DMS114 treated with DMSO at 0.1 percent for 48 hours (cell line): Measurements from ENCODE around the gene PRR15.
A peak's percentile ranks its signal among the peaks of the same experiment; 100 is the strongest.
"Not testable (repeated sequence)": the region's sequence is repeated elsewhere in the genome, so short reads cannot be mapped to it uniquely, and the experiment has no call there.

ENCODE experiments used
- DNase-seq: peaks from one replicate; lab custom pipeline; 2025; ENCODE audit not compliant: unreplicated experiment; lab: John Stamatoyannopoulos, UW

Gene PRR15

GRCh38 chr7:29563590-29564495 is at the start of gene PRR15:
TSS of gene PRR15 (plus strand) at chr7:29563835. CDS start at chr7:29566330, 2,495 bp downstream.
- no peak for DNase-seq

GRCh38 chr7:29516491-29516890 is 47.1 kb upstream of the PRR15 start:
- DNase-seq = no peak

GRCh38 chr7:29518616-29519015 is 45.0 kb upstream of the PRR15 start:
- no peak for DNase-seq

- DNase-seq = no peak
Observed at GRCh38 chr7:29523728-29524127, 39.9 kb upstream of the PRR15 start.

GRCh38 chr7:29527505-29528108 is 36.0 kb upstream of the PRR15 start:
- no peak for DNase-seq

GRCh38 chr7:29528526-29528925 is 35.1 kb upstream of the PRR15 start:
- not testable (repeated sequence) for DNase-seq

- no peak for DNase-seq
Observed at GRCh38 chr7:29538389-29538788, 25.2 kb upstream of the PRR15 start.

- no peak for DNase-seq
Observed at GRCh38 chr7:29539471-29539870, 24.2 kb upstream of the PRR15 start.

GRCh38 chr7:29547421-29547820 is 16.2 kb upstream of the PRR15 start:
- DNase-seq = no peak

- no peak for DNase-seq
Observed at GRCh38 chr7:29548823-29549222, 14.8 kb upstream of the PRR15 start.

- DNase-seq = no peak
Observed at GRCh38 chr7:29552392-29552791, 11.2 kb upstream of the PRR15 start.

- no peak for DNase-seq
Observed at GRCh38 chr7:29555061-29555460, 8.6 kb upstream of the PRR15 start.

- DNase-seq = no peak
Observed at GRCh38 chr7:29556405-29557195, 7.0 kb upstream of the PRR15 start.

- no peak for DNase-seq
Observed at GRCh38 chr7:29557954-29558353, 5.7 kb upstream of the PRR15 start.

- DNase-seq = no peak
Observed at GRCh38 chr7:29561271-29561670, 2.4 kb upstream of the PRR15 start.

GRCh38 chr7:29562307-29562706 is 1.3 kb upstream of the PRR15 start:
- DNase-seq = no peak

- no peak for DNase-seq
Observed at GRCh38 chr7:29564496-29565223, 1.0 kb downstream of the PRR15 start.

GRCh38 chr7:29565224-29565630 is 1.6 kb downstream of the PRR15 start:
- DNase-seq = peak; percentile 39

GRCh38 chr7:29565634-29565981 is 2.0 kb downstream of the PRR15 start:
- no peak for DNase-seq

GRCh38 chr7:29565982-29566746 is 2.5 kb downstream of the PRR15 start:
- no peak for DNase-seq
